GM18951 (cell line): Measurements from ENCODE around the gene RAB13.
A peak's percentile ranks its signal among the peaks of the same experiment; 100 is the strongest.
"Not testable (repeated sequence)": the region's sequence is repeated elsewhere in the genome, so short reads cannot be mapped to it uniquely, and the experiment has no call there.

Source experiments
- POLR2A ChIP-seq: IDR thresholded peaks from 4 replicates; pipeline ENCODE4 v1.6.1; 2011; ENCODE audit warnings: mild to moderate bottlenecking; ENCODE audit not compliant: insufficient read length, insufficient read depth; ENCODE audit errors: extremely low read depth
- in situ Hi-C: fragments of 300-500 bp; cut with MboI; formaldehyde crosslinking; loops from one replicate; pipeline ENCODE4 v1.12.0; 2022; ENCODE audit warnings: low sequenced_read_pairs, mixed read lengths, inconsistent platforms; ENCODE audit not compliant: unreplicated experiment

RAB13 gene

DNA sequence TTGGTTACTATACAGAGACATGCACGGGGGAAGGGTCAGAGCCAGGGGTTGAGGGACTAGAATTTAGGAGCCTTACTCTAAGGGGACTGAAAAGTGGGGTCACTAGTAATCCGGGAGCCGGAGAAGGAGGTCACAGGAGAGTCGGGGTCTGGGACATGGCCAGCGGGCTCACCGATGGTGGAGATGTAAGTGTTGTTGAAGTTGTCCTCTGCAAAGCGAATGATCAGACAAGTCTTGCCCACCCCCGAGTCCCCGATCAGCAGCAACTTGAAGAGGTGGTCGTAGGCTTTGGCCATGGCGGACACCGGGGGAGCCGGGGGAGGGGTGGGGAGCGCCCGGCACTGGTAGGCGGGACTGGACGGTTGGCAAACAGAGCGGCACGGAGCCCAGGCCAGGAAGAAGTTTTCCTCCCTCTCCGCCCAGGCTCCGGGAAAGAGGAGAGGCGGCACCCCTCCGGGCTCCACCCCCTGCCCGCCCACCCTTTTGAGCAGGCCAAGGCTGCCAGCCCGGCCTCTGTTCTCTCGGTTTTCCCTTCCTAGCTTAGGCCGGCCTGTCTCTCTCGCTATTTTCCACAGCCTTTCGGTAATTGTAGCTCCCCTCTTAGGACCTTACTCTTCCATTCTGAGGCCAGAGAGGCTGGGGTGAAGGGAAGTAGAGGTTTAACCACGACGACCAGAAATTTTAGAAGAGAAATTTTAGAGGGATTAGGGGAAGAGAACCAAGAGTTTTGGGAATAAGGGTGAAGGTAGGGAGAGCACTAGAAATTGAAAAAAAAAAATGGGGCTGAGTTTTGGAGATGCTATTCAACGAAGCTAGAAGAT lies at the start of gene RAB13:
RAB13 (minus strand) TSS at position 399 of the 821 bp plus-strand sequence; CDS start at position 296, 103 bp downstream.
- peak; percentile 29 for TF ChIP-seq POLR2A
- in situ Hi-C loops: loop anchor here (10.0 to 25.0 kb wide), 4 partner anchors 161 to 474 kb away; partner anchors contain the start of genes ILF2 and NPR1

DNA sequence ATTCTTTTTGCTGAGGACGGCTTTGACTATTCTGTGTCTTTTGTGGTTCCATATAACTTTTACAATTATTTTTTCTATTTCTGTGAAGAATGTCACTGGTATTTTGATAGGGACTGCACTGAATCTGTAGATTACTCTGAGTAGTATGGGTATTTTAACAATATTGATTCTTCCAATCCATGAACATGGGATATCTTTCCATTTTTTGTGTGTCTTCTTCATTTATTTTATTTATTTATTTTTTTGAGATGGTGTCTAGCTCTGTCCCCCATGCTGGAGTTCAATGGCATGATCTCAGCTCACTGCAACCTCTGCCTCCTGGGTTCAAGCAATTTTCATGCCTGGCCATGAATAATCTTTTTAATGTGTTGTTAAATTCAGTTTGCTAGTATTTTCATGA lies 47.6 kb upstream of the RAB13 start:
- in situ Hi-C loops: not testable (repeated sequence)

DNA sequence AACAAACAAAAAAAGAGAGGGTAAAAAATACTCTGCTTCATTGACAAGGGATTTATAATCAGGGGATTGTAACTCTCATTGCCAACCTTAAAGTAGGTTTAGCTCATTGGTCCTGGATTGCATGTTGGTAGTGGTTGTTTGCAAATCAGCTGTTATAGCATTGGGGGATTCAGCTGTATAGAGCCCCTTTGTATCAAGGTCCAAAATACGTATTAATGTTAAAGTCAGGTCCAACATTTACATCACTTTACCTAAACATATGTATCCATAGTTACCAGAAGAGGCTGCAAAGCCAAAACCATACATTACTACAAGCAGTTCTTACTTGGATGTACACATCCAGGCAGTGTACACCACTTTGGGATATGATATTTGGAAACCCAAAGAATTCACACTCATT lies 33.8 kb upstream of the RAB13 start:
- no peak for TF ChIP-seq POLR2A
- in situ Hi-C loops: no loop called here

DNA sequence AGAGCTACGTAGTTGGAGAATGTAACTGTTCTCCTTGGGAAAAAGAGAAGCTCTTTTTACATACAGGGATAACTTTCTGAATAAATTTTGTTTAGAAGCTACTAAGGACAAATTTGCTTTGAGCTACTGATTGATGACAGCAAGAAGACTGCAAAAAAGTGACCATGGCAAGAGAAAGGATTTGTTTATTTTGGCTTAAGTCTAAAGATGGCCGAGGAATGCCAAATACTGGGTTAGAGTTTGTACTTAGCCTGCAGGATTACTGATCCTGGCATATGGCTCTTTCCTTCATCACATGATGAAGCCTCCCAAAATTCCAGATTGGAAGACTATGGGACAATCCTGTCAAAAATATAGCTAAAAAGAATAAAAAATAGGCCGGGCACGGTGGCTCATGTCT lies 33.1 kb upstream of the RAB13 start:
- in situ Hi-C loops: no loop called here
- TF ChIP-seq POLR2A: no peak

DNA sequence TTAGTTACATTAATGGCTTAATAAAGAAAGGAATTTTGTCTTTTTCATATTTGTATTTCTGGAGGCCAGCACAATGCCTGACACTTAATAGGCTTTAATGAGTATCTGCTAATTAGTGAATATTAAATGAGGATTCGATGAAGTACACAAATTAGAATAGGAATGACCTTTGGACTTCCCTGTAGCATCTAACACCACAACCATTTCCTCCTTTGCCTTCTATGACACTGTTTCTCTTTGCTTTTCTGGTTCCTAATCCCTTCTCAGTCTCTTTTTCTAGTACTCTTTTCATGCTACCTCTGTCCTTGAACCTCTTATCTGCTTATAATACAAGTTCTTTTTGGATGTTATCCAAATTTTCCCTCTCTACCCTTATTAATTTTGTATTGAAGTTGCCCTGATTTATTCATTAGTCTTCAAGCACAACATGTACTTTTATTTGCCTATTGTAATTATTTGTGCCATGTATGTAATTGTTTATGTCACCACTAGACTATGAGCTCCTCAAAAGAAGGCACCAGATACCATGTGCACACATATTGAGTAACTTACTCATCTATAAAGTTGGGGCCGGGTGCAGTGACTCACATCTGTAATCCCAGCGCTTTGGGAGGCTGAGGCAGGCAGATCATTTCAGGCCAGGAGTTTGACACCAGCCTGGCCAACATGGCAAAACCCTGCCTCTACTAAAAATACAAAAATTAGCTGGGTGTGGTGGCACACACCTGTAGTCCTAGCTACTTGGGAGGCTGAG lies 28.2 kb upstream of the RAB13 start:
- in situ Hi-C loops: no loop called here
- TF ChIP-seq POLR2A: no peak

DNA sequence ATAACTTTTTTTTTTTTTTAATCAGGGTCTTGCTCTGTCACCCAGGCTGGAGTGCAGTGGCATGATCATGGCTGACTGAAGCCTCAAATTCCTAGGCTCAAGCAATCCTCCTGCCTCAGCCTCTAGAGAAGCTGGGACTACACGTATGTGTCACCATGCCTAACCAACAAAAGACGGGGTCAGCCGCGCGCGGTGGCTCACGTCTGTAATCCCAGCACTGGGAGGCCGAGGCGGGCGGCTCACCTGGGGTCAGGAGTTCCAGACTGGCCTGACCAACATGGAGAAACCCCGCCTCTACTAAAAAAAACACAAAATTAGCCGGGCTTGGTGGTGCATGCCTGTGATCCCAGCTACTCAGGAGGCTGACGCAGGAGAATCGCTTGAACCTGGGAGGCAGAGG lies 26.4 kb upstream of the RAB13 start:
- in situ Hi-C loops: not testable (repeated sequence)

DNA sequence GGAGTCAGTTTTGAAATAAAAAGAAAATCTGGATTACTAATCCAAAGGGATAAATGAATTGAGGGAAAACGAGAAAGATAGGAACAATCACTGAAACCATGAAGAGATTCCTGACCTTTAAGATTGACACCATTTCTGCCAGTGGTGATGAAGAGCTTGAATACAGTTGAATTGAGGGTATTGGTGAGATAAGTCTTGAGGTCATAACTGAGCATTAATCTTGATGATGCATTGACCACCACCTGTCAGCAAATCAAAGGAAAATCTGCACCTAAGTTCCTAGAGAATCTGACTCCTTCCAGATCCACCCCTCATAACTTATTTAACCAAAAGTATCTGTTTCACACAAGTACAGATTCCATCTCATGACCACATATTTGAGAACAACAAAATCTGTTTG lies 26.0 kb upstream of the RAB13 start:
- in situ Hi-C loops: no loop called here
- no peak for TF ChIP-seq POLR2A

DNA sequence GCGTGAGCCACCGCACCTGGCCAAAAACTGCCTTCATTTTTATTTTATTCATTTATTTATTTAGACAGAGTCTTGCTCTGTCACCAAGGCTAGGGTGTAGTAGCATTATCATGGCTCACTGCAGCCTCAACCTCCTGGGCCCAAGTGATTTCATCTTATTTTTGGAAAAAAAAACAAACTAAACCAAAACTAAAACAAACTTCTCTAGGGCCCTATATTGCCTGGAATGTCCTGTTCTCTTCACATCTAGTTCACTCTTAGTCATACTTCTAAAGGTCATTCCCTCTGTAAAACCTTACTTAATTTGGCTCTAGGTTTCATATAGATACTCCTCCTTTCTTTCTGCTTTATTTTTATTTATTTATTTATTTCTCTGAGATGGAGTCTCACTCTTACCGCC lies 20.0 kb upstream of the RAB13 start:
- in situ Hi-C loops: no loop called here
- TF ChIP-seq POLR2A: no peak

DNA sequence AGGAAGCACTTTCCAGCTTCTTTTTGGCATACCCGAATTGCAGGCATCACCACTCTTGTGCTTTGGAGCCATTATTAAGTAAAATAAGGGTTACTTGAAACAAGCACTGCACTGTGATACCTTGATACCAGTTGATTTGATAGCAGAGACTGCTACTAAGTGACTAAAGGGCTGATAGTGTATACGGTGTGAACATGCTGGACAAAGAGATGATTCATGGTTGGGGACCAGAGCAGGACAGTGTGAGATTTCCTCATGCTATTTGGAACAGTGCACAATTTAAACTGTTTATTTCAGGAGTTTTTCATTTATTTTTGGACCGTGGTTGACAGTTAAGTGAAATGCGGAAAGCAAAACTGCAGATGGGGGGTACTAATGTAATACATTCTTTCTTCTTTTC lies 14.3 kb upstream of the RAB13 start:
- in situ Hi-C loops: no loop called here
- no peak for TF ChIP-seq POLR2A

DNA sequence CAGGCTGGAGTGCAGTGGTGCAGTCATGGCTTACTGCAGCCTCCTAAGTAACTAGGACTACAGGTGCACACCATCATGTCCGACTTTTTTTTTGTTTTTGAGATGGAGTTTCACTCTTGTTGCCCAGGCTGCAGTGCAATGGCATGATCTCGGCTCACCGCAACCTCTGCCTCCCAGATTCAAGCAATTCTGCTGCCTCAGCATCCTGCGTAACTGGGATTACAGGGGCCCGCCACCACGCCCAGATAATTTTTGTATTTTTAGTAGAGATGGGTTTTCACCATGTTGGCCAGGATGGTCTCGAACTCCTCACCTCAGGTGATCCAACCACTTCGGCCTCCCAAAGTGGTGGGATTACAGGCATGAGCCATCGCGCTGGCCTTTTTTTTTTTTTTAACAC lies 10.7 kb upstream of the RAB13 start:
- in situ Hi-C loops: loop anchor here (25.0 kb wide), 1 partner anchor 485 kb away; no protein-coding TSS in a partner anchor

DNA sequence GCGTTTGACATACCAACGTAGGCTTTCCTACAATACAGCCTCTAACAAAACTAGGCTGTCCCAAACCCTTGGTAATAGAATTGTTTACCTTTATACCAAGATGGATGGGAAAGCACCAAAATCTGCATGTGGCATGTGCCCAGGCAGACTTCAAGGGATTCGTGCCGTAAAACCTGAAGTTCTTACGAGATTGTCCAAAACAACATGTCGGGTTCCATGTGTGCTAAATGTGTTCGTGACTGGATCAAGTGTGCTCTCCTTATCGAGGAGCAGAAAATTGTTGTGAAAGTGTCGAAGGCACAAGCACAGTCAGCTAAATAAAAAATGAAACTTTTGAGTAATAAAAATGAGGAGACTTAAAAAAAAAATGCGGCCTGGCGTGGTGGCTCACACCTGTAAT lies 9.5 kb upstream of the RAB13 start:
- in situ Hi-C loops: loop anchor here (25.0 kb wide), 1 partner anchor 483 kb away; no protein-coding TSS in a partner anchor
- TF ChIP-seq POLR2A: peak; percentile 1

DNA sequence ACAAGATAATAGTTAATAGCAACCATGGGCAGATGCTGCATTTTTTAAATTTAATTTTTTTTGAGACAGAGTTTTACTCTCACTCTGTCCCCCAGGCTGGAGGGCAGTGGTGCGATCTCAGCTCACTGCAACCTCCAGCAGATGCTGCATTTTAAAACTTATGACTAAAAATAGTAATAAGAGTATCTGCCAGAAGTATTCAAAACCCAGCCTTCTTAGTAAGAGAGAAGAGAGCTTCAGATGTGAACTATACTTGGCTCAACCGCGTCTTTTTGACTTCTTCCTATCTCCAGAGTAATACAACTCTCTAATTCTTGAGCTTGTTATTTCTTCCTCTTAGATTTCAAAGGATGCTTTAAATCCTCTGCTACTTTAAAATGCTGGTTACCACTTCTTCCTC lies 9.1 kb upstream of the RAB13 start:
- TF ChIP-seq POLR2A: peak; percentile 20
- in situ Hi-C loops: loop anchor here (25.0 kb wide), 1 partner anchor 483 kb away; no protein-coding TSS in a partner anchor

DNA sequence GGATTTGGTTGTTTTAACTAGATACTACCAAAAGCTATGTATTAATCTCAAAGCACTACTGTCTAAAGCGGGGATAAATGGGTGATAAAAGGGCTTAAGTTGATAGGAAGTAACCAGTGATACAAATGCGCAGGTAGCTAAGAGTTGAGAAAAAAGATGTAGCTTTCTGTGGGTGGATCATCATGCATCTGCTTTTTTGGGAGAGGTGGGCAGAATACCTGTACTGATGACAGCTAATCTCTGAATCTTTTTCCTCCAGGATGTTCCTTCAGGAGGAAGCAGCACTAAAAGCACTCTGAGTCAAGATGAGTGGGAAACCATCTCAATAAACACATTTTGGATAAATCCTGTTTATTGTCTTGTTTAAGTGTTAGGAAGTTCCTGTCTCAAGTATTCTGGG lies 5.7 kb upstream of the RAB13 start:
- in situ Hi-C loops: loop anchor here (25.0 kb wide), 1 partner anchor 480 kb away; no protein-coding TSS in a partner anchor

DNA sequence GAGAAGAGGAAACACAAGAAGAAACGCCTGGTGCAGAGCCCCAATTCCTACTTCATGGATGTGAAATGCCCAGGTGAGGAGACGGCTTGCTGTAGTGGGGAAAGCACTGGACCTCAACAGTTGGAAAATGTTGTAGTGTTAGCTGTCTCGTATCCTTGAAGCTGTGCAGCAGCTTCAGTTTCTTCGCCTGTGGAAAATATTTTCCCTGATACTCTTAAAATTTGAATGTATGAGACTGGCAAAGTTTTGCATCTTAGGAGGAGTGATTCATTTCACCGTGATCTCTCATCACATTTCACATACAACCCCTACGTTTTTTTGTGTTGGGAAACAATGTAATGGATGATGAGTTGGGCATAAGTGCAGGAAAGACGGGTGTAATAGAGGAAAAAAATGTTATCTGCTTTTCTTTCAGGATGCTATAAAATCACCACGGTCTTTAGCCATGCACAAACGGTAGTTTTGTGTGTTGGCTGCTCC lies 5.1 kb upstream of the RAB13 start:
- in situ Hi-C loops: loop anchor here (25.0 kb wide), 1 partner anchor 479 kb away; no protein-coding TSS in a partner anchor

More for the DNA sequence above, 5.7 kb upstream of the RAB13 start:
- no peak for TF ChIP-seq POLR2A

More for the DNA sequence above, 5.1 kb upstream of the RAB13 start:
- TF ChIP-seq POLR2A: no peak
